Stomach (tissue), 4 donors: ENCODE results near the gene H2AZ1.

Experiments
- CTCF ChIP-seq, 7 experiments: fragments of 450-650 bp in 4 of 7; fragments of 200-600 bp in 3 of 7; sonication (generic) in 3 of 7; IDR thresholded peaks; one replicate each; pipeline ENCODE4 v1.5.1; 2016 to 2019; ENCODE audit warnings: antibody characterized with exemption in 7 of 7, control low read depth in 2 of 7, mild to moderate bottlenecking in 1 of 7
- EP300 ChIP-seq: sonication (generic); formaldehyde crosslinking; IDR thresholded peaks from one replicate; pipeline ENCODE4 v1.6.1; 2017; ENCODE audit warnings: antibody characterized with exemption
- POLR2A ChIP-seq, 4 donors: fragments of 450-650 bp; IDR thresholded peaks; one replicate each; pipeline ENCODE4 v1.6.1; 2016; ENCODE audit warnings: antibody characterized with exemption in 4 of 4, control low read depth in 2 of 4, mild to moderate bottlenecking in 1 of 4, moderate library complexity in 1 of 4
- POLR2AphosphoS5 ChIP-seq, 3 donors: sonication (generic); formaldehyde crosslinking; IDR thresholded peaks; one replicate each; pipeline ENCODE4 v1.6.1; 2016; ENCODE audit warnings: antibody characterized with exemption in 3 of 3

- TF ChIP-seq CTCF (IDR thresholded peaks at IDR 0.05) (no peak), POLR2AphosphoS5 (IDR thresholded peaks at IDR 0.05) (no peak), EP300 (no peak), POLR2A (IDR thresholded peaks at IDR 0.05) (no peak)
Observed at GRCh38 chr4:99960648-99961047, 10.6 kb upstream of the H2AZ1 start.
